Subcutaneous adipose tissue (tissue), 4 donors: Measurements from ENCODE around the gene MAP2K5. TPM values are rescaled to one million over a fixed set of nuclear protein-coding genes. Genes with fewer than 3 reads are reported as not detected.

Experiments used
- total RNA-seq, 4 donors: library from RNA; depleted of rRNA; stranded (reverse); fragments of >200 nt; gene quantifications; one replicate each; pipeline ENCODE4 v1.1.0, GENCODE V29; 2016
- TF ChIP-seq, protein P1 (sequence below): fragments of 450-650 bp; IDR thresholded peaks from one replicate; pipeline ENCODE4 v1.5.1; 2016; ENCODE audit warnings: low read depth, mild to moderate bottlenecking, control low read depth, antibody characterized with exemption, moderate library complexity

The MAP2K5 gene
- total RNA-seq, 4 donors from 2014 or later: 20.7 to 23.4 (median 22.3) TPM

- TF ChIP-seq, protein P1, sequence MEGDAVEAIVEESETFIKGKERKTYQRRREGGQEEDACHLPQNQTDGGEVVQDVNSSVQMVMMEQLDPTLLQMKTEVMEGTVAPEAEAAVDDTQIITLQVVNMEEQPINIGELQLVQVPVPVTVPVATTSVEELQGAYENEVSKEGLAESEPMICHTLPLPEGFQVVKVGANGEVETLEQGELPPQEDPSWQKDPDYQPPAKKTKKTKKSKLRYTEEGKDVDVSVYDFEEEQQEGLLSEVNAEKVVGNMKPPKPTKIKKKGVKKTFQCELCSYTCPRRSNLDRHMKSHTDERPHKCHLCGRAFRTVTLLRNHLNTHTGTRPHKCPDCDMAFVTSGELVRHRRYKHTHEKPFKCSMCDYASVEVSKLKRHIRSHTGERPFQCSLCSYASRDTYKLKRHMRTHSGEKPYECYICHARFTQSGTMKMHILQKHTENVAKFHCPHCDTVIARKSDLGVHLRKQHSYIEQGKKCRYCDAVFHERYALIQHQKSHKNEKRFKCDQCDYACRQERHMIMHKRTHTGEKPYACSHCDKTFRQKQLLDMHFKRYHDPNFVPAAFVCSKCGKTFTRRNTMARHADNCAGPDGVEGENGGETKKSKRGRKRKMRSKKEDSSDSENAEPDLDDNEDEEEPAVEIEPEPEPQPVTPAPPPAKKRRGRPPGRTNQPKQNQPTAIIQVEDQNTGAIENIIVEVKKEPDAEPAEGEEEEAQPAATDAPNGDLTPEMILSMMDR: no peak
Observed at GRCh38 chr15:67584157-67584556, 41.7 kb downstream of the MAP2K5 start.

DNA sequence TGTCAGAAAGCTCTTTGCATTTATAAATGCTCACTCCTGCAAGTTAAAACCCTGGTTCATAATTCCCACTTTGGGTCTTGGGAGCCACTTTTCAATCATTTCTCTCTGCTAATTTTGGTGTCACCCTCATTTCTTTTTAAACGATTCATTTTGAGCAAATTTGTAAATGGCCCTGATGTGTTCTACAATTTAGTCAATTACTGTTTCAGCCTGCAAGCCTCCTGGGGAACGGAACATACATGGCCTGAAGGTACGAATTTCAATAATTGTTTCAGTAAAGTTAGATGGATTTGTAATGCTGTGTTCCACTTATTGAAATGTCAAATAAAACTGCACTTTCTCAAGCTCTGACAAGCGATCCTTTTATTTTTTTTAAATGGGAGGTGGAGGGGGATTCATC lies 43.2 kb downstream of the MAP2K5 start:
- TF ChIP-seq, protein P1: no peak

- TF ChIP-seq, protein P1: no peak
Observed at GRCh38 chr15:67587331-67587730, 44.8 kb downstream of the MAP2K5 start.

DNA sequence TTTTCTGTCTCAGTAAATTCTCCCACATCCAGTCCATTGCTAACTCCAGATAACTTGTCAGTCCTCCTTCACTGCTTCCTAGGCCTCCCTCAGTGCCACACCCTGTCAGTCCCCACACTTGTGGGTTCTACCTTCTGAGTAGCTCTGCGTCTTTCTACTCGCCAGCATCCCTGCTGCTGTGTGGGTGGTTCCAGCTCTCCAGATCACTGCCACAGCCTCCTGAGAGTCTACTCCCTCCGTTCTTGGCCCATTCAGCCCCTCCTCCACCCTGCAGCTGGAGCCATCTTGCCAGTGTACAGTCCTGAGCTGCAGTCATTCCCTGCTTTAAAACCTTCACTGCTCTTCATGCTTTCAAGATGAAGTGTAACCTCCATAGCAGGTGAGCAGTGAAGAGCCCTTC lies 45.3 kb downstream of the MAP2K5 start:
- TF ChIP-seq, protein P1: no peak

GRCh38 chr15:67590191-67590590 lies 47.7 kb downstream of the MAP2K5 start:
- TF ChIP-seq, protein P1: no peak

- TF ChIP-seq, protein P1: no peak
Observed at GRCh38 chr15:67592245-67592644, 49.7 kb downstream of the MAP2K5 start.

DNA sequence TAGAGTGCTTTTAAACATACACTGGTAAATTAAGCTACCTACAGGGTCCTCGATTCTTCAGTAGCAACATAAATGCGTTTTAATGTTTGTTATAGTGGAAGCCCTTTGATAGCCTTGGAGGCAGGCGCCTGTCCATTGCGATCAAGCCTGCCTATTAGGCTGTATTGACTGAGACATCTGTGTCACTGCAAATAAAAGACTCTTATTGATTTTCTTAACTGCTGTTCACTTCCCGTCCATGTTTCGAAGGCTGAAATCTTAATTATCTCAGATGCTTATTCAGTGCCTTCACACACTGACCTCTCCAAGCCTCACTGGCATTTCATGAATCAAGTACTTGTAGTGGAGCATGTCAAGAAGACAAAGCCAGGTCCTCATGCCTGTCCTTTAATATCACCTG lies 51.1 kb downstream of the MAP2K5 start:
- TF ChIP-seq, protein P1: no peak
